ENCODE measurements around the gene ADCY5.

Gene ADCY5

GRCh38 chr3:123296261-123296660, 152.6 kb downstream of the ADCY5 start:
- no peak for DNase-seq

GRCh38 chr3:123295901-123296250, 153.0 kb downstream of the ADCY5 start:
- DNase-seq = no peak

- no peak for DNase-seq
Measured at GRCh38 chr3:123295171-123295900, 153.6 kb downstream of the ADCY5 start.

GRCh38 chr3:123294296-123294938, 154.5 kb downstream of the ADCY5 start:
- no peak for DNase-seq

GRCh38 chr3:123292321-123293310, 156.3 kb downstream of the ADCY5 start:
- no peak for DNase-seq

DNA sequence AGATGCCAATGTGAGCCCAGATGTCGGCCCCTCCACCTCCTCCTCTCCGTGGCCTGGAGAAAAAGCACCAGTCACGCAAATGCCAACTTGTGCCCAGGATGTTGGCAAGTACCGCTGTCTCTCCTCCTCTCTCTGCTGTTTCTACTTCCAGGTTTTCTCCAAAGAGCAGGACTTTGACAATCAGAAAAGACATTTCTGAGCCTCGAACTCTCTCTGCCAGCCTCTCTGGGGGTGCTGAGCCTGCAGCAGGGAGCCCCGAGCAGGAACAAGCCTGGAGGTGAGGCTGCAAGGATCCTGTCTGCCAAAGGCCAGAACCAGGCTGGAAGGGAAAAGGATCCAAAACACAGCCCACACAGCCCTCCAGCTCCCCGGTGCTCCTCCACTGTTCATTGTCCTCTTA, 157.5 kb downstream of the ADCY5 start:
- no peak for DNase-seq

- DNase-seq = no peak
Measured at GRCh38 chr3:123290962-123291361, 157.9 kb downstream of the ADCY5 start.

DNA sequence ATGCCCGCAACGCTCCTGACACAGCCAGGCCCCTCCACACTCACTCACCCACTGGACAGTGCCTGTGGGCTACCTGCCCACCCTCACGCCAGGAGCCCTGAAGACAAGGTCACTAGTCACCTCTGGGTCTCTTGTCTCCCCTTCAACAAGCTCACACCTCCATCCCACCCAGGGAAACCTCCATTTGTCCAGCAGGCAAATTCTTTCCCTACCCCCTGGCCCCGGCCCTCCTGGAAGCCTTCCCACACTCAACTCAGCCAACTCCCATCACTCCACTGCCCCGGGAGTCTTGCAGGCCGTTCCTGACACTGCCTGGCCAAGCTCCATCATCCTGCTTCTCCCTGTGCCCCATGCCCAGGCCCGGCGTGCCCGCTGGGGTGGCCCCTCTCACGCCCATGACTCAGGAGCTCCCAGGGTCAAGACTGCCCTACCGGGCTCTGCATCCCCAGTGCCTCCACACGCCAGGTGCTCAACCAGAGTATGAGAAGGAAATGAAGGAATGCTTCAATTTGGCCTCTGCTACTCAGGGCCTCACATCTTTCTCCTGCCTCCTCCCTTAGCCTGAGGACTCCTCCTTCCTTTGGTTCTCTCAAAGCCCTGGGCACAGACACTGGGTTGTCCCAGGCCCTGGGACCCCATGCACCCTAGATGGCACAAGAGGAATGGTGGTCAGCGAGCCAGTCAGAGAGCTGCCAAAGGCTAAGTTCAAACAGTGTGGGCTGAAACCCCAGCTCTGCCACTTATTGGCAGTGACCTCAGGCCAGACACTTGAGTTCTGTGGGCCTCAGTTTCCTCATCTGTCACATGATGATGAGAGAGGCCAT, 158.6 kb downstream of the ADCY5 start:
- DNase-seq = no peak

DNA sequence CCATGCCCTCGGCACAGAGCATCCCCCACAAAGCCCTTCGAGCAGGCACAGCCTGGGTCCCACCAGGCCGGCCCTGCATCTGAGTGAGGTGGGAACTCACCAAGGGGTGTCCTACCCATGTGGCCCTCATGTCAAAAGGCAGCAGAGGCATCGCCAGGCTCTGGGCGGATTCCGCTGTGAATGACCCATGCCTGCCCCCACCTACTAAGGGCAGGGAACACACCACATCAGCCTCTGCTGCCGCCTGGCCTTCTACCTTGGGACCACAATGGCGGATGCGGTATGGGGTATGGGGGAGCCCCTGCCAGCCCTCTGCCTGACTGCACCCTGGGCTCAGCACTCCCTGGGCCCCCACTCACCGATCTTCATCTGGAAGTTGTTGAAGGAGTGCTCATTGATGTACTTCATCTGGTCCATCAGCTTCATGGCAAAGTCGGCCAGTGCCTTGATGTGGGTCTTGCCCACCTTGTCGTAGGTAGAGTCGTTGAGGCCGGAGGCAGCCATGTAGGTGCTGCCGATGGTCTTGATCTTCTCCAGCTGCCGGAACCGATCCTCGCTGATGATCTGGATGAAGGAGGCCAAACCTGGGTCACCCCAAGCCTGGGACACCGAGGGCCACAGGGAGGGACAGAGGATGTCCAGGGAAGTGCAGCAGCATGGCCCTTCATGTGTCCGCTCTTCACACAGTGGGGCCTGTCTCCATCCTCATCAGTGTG, 159.3 kb downstream of the ADCY5 start:
- no peak for DNase-seq

DNA sequence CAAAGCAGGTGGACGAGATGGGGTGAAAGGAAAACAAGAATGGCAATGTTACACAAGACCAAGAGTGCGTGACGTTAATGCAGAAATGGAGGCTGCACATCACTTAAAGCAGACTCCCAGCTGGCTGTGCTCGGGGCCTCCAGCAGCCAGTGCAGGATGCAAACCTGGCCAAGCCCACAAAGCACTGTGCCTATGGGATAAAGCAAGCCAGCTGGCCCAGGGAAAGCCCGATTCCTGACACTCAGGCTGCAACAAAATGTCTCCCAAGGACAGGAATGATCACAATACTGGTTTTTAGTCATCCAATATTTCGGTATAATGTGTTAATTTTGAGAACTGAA, 161.0 kb downstream of the ADCY5 start:
- DNase-seq = peak in 1 of 2 experiments; percentile 25

DNA sequence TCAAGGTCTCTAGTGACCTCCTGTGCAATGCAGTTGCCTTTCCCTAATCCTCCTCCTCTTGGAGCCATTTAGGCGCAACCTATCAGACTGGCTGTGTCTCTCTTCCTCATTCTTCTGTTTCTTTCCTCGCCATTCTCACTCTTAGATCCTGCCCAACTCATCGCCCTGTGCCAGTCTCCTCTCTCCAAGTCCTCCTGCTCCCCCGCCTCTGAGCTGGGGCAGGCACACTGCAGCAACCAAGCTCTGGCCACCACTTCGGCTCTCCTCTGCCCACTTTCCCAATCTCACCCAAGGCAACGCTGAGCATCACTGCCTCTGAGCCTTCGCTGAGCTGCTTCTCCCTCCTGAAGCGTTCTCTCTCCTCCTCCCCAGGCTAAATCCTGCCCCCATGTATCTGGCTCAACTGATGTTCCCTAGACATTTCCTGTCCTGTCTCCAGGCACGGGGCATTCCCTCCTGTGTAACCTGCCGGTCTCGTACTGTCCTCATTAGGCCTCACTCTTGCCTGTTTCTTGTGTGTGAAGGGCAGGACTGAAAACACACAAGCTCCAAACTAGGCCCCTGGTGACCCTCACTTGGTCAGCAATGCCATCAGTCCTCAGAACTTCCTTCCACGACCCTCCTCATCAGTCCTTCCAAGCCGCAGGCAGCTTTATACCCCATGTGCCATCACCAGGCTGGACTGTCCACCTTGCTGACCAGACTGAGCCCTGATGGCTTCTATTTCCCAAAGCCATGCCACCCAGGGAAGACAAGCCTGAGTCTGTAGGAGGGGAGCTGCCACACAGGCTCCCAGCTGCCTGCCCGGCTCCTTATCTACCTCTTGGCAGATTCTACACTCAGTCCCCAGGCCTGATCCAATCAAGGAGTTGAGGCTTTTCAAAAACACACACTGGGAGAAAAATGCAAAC, 161.6 kb downstream of the ADCY5 start:
- no peak for DNase-seq

DNA sequence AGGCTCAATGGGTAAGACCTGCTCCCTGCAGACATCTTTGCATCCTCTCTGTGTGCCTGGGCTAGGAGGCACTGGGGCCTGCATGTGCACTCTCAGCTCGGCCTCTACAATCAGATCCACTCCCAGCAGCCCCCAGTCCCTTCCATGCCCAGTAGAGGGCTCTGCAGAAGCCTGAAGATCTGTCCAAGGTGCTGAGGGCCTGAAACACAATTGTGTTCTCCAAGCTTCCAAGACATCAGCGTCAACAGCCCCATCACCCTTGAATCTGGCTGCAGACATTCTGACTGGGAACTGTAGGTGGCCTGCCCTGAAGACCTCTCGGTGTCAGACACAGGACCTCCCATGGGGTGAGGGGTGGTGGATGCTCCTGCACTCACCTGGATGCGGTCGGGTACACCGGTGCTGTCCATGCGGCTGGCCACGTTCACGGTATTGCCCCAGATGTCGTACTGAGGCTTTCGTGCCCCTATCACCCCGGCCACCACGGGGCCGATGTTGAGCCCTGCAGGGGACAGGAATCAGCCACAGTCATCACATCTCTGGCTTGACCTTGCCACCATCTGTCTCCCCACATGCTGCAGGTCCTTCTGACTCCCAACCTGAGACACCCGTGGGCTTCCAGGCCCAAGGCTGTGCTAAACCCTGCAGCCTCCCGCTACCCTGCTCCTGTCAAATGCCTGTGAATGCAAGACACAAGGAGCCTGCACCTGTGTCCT, 162.4 kb downstream of the ADCY5 start:
- no peak for DNase-seq

DNA sequence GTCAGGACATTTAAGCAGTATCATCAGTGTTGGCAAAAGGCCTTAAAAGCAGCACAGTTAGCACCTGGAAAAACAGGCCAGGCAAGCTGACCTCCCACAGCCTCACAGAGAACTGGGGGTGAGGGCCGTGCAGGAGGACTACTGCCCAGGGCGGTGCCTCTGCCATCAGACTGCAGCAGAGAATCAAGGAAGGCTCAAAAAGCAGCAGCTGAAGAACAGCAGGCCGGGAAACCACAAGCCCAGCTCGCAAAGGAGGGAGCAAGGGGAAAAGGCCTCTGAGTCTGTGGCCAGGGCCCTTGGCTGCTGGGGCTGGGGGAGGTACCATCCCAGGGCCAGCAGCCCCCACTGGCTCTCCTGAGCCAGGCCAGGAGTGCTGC, 163.0 kb downstream of the ADCY5 start:
- DNase-seq = no peak

GRCh38 chr3:123285479-123285878, 163.4 kb downstream of the ADCY5 start:
- DNase-seq = no peak

GRCh38 chr3:123285066-123285465, 163.8 kb downstream of the ADCY5 start:
- DNase-seq = no peak

GRCh38 chr3:123284399-123285010, 164.4 kb downstream of the ADCY5 start:
- DNase-seq = no peak

DNA sequence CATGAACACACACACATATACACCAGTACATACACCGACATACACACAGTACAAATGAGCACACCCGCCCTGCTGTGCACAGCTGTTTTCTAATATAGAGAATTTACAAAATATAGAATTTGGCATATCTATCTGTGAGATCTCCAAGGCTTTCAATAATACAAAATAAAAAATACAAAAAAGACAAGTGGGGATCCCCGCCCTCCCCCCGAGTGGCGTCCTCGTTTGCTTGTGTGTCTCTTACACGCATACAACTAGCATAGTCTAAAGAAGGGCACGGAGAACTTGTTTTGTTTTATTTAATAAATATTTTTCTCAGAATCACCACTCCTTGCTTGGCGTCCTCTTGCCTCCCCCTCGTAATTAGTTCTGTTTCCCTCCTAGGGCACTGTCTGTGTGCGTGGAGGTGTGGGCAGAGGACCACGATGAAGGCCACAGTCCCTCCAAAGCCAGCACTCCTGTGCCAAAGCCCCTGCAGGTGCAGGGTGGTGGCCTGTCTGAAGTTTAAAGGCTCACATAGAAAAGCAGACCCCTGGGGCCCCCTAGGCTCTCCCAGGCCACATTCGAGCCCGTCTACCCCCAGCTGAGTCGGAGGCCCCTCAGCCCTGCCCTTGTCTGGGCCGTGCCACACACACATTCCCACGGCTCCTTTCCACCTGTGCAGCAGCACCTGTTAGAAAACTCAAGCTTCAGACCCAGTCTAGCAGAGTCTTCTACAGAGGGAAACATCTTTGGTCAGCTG, 165.1 kb downstream of the ADCY5 start:
- no peak for DNase-seq

GRCh38 chr3:123283074-123283473, 165.8 kb downstream of the ADCY5 start:
- DNase-seq = no peak

- no peak for DNase-seq
Measured at GRCh38 chr3:123282461-123282860, 166.4 kb downstream of the ADCY5 start.
